OCI-LY7 (cell line): ENCODE data around the gene PRCP. TPM values are rescaled to one million over a fixed set of nuclear protein-coding genes. Genes with fewer than 3 reads are reported as not detected.

Experiments used
- BruUV-seq: library from RNA; stranded (reverse); fragments of 400-500 nt; replicated peaks from 2 replicates; lab custom pipeline; 2021; lab: Mats Ljungman, UMichigan
- CTCF ChIA-PET: fragments of 300-600 bp; sonication (Branson Sonifier 250); formaldehyde crosslinking; loops from one replicate; lab custom pipeline; 2022; ENCODE audit warnings: antibody characterized with exemption; ENCODE audit not compliant: unreplicated experiment; lab: Charles Lee
- POLR2A ChIA-PET: fragments of 300-600 bp; sonication (Branson Sonifier 250); formaldehyde crosslinking; loops from one replicate; lab custom pipeline; 2022; ENCODE audit warnings: antibody characterized with exemption; lab: Charles Lee
- DNase-seq: peaks from one replicate; pipeline ENCODE4 v3.0.0-alpha.2; 2015; ENCODE audit warnings: low spot score
- H2AFZ ChIP-seq: fragments of 200-600 bp; sonication (generic), shearing (Covaris generic); 2 replicates; pipeline ENCODE4 v1.6.1; 2014; ENCODE audit warnings: mild to moderate bottlenecking, antibody characterized with exemption, low read length, moderate library complexity
- H3K27ac ChIP-seq: fragments of 200-600 bp; sonication (generic); 2 replicates; pipeline ENCODE4 v1.5.1; 2014; ENCODE audit warnings: mixed run types, low read depth, mild to moderate bottlenecking, moderate library complexity, low read length, inconsistent platforms; ENCODE audit not compliant: poor library complexity, severe bottlenecking
- H3K36me3 ChIP-seq: fragments of 200-600 bp; sonication (generic); 2 replicates; pipeline ENCODE4 v1.6.1; 2014; ENCODE audit warnings: mild to moderate bottlenecking, antibody characterized with exemption, low read length, moderate library complexity, mixed read lengths; ENCODE audit not compliant: insufficient read depth
- H3K4me1 ChIP-seq: fragments of 200-600 bp; sonication (generic); 2 replicates; pipeline ENCODE4 v1.5.1; 2014; ENCODE audit warnings: mild to moderate bottlenecking, low read length; ENCODE audit not compliant: insufficient read depth, poor library complexity, severe bottlenecking
- H3K4me2 ChIP-seq: fragments of 200-600 bp; sonication (generic); 2 replicates; pipeline ENCODE4 v1.6.1; 2014; ENCODE audit warnings: mild to moderate bottlenecking, low read length
- H3K4me3 ChIP-seq: fragments of 200-600 bp; sonication (generic); 2 replicates; pipeline ENCODE4 v1.5.1; 2014; ENCODE audit warnings: mild to moderate bottlenecking, low read depth, low read length; ENCODE audit not compliant: poor library complexity, severe bottlenecking
- H3K79me2 ChIP-seq: fragments of 200-600 bp; sonication (generic); 2 replicates; pipeline ENCODE4 v1.6.1; 2016; ENCODE audit warnings: low read depth, mild to moderate bottlenecking, low read length, moderate library complexity, mixed read lengths; ENCODE audit not compliant: insufficient read depth
- H3K9me2 ChIP-seq: fragments of 200-600 bp; sonication (generic); 2 replicates; pipeline ENCODE4 v1.6.1; 2016; ENCODE audit warnings: mild to moderate bottlenecking, low read length, mixed read lengths; ENCODE audit not compliant: insufficient read depth
- H3K9me3 ChIP-seq: fragments of 200-600 bp; sonication (generic); 2 replicates; pipeline ENCODE4 v1.6.1; 2014; ENCODE audit warnings: mild to moderate bottlenecking, mixed run types, low read length, mixed read lengths
- H4K20me1 ChIP-seq: fragments of 200-600 bp; sonication (generic); 2 replicates; pipeline ENCODE4 v1.6.1; 2014; ENCODE audit warnings: mild to moderate bottlenecking, antibody characterized with exemption, low read length, moderate library complexity, mixed read lengths; ENCODE audit not compliant: insufficient read depth
- EZH2phosphoT487 ChIP-seq: fragments of 200-600 bp; sonication (generic); IDR thresholded peaks from 2 replicates; pipeline ENCODE4 v1.6.1; 2018; ENCODE audit warnings: low read depth, borderline replicate concordance, mild to moderate bottlenecking, mixed run types, antibody characterized with exemption, low read length, moderate library complexity, mixed read lengths
- intact Hi-C: fragments of 100-400 bp; cut with micrococcal nuclease; formaldehyde crosslinking; loops from one replicate; pipeline ENCODE4 v1.10.0; 2022; ENCODE audit not compliant: unreplicated experiment
- total RNA-seq, 2 experiments: library from RNA; depleted of rRNA in 1 of 2; stranded (reverse); fragments of >200 nt in 1 of 2; shearing (Covaris generic) in 1 of 2; gene quantifications; 2 replicates each; pipeline ENCODE4 v1.2.3, GENCODE V29; 2014 to 2022
- TF ChIP-seq, protein P1 (sequence below): fragments of 200-600 bp; sonication (generic); conservative IDR thresholded peaks from 2 replicates; pipeline ENCODE4 v1.5.1; 2014; ENCODE audit warnings: mild to moderate bottlenecking, antibody characterized with exemption, low read length, moderate library complexity, mixed read lengths

PRCP gene
- total RNA-seq, 2 experiments from 2014 or later = 6.5 to 18.3 TPM

DNA sequence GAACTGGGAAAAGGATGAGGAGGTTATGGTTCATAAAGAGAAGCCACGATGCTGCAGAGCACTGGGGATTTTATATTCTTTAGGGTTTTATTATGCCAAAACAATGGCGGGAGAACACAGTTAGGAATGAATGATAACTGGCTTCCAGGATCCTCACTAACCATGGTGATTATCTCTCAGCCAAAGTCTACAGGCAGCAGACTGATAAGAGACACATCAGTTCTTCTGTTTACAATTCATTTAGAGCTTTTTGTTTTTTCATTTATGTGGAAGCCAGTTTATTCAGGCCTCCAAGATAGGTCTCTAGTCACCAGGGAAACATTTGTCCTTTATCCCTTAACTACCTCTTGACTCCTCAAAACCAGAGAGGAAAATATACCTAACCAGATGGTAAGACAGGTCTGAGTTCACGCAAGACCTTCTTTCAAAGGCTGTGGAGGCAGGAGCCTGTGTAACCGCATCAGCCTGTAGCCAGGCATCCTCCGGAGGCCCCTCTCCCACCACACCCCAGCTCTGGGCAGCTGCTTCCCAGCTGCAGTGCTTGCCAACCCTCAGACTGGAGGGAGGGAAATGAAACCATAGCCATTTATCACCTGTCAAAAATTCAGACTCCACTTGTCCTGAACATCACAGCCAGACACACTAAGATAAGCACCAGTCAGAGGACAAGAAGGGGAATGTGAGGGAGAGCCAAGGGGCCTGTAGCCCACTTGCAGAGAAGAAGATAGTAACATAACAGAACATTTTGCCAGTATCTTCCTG lies 109.3 kb downstream of the PRCP start:
- Histone ChIP-seq H3K4me1 (no peaks in the 10 kb centered on the region), H3K9me3 (no peaks in the 10 kb centered on the region), H3K79me2 (no peaks in the 10 kb centered on the region), H3K4me3 (no peak overlapping the region), H2AFZ (no peak overlapping the region), H4K20me1 (no peaks in the 10 kb centered on the region), H3K9me2 (no peaks in the 10 kb centered on the region), H3K36me3 (no peaks in the 10 kb centered on the region), H3K4me2 (no peak overlapping the region), H3K27ac (no peak overlapping the region)
- TF ChIP-seq, protein P1, sequence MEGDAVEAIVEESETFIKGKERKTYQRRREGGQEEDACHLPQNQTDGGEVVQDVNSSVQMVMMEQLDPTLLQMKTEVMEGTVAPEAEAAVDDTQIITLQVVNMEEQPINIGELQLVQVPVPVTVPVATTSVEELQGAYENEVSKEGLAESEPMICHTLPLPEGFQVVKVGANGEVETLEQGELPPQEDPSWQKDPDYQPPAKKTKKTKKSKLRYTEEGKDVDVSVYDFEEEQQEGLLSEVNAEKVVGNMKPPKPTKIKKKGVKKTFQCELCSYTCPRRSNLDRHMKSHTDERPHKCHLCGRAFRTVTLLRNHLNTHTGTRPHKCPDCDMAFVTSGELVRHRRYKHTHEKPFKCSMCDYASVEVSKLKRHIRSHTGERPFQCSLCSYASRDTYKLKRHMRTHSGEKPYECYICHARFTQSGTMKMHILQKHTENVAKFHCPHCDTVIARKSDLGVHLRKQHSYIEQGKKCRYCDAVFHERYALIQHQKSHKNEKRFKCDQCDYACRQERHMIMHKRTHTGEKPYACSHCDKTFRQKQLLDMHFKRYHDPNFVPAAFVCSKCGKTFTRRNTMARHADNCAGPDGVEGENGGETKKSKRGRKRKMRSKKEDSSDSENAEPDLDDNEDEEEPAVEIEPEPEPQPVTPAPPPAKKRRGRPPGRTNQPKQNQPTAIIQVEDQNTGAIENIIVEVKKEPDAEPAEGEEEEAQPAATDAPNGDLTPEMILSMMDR = no peak
- TF ChIP-seq EZH2phosphoT487 = no peak
- CTCF ChIA-PET = no interaction called here
- no TSS peak for BruUV-seq
- intact Hi-C loops = no loop called here
- DNase-seq = peak; percentile 4
- POLR2A ChIA-PET = no interaction called here

DNA sequence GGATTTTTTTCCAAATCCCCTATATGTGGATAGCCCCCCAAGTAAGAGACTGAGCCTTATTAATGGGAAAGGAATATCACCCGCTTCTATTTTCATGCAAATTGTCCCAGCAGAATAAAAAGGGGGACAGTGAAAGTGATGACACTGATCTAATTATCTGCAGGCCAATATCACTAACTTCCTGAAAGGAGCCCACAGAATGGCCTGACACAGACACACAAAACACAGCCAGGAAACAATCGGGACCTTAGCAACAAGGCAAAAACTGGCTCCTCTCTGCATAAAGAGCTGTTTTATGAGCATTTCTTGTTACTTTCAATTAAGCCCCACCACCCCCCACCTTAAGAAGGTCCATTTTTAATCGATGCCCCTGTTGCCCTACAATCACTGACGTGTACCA lies 112.2 kb downstream of the PRCP start:
- H3K4me1 ChIP-seq = no peaks in the 10 kb centered on the region
- CTCF ChIA-PET = no interaction called here
- H3K27ac ChIP-seq = no peak overlapping the region
- no TSS peak for BruUV-seq
- no peaks in the 10 kb centered on the region for H3K79me2 ChIP-seq
- no peak overlapping the region for H3K4me2 ChIP-seq
- H3K9me3 ChIP-seq = no peaks in the 10 kb centered on the region
- no peak overlapping the region for H2AFZ ChIP-seq
- no peaks in the 10 kb centered on the region for H3K9me2 ChIP-seq
- intact Hi-C loops = no loop called here
- H3K36me3 ChIP-seq = no peaks in the 10 kb centered on the region
- no peak for DNase-seq
- no peak for TF ChIP-seq EZH2phosphoT487
- TF ChIP-seq, protein P1 = no peak
- H4K20me1 ChIP-seq = no peaks in the 10 kb centered on the region
- no peak overlapping the region for H3K4me3 ChIP-seq
- POLR2A ChIA-PET = interaction anchor here (0.7 kb wide), 1 partner anchor 79 kb away, joined by 3 read pairs; no protein-coding TSS in a partner anchor

DNA sequence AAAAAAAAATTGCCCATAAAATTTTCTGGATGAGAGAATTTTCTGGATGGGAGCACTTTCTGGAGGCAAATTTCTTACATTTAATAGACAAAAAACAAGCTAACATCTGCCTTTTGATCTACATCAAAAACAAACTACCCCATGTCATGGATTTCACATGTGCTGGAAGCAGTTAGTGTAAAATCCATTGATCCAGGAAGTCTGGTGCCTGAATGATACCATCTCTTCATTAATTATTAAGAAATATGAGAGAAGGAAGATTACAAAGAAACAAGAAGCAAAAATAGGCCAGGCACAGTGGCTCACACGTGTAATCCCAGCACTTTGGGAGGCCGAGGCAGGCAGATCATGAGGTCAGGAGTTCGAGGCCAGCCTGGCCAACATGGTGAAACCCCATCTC lies 113.4 kb downstream of the PRCP start:
- BruUV-seq = no TSS peak
- intact Hi-C loops = no loop called here
- POLR2A ChIA-PET = interaction anchor here (1.2 kb wide), 1 partner anchor 14 kb away, joined by 3 read pairs; no protein-coding TSS in a partner anchor

More for the DNA sequence above, 113.4 kb downstream of the PRCP start:
- CTCF ChIA-PET = no interaction called here
- Histone ChIP-seq H3K4me2 (no peak overlapping the region), H3K36me3 (no peaks in the 10 kb centered on the region), H2AFZ (no peak overlapping the region), H3K9me3 (no peaks in the 10 kb centered on the region), H3K4me1 (no peaks in the 10 kb centered on the region), H4K20me1 (no peaks in the 10 kb centered on the region), H3K4me3 (no peak overlapping the region), H3K27ac (no peak overlapping the region), H3K79me2 (no peaks in the 10 kb centered on the region), H3K9me2 (no peaks in the 10 kb centered on the region)
- DNase-seq = no peak
- no peak for TF ChIP-seq EZH2phosphoT487
- TF ChIP-seq, protein P1 = no peak
